A549 (cell line): ENCODE results near the gene DUSP1. TPM values are rescaled to one million over a fixed set of nuclear protein-coding genes. Genes with fewer than 3 reads are reported as not detected.
A peak's percentile ranks its signal among the peaks of the same experiment; 100 is the strongest.

Experiments used
- ATAC-seq, 2 experiments: fragments of 200-7000 bp in 1 of 2; fragments of >200 bp in 1 of 2; cut with Nextera tagmentation in 1 of 2; cut with Tn5 transposase in 1 of 2; 3 replicates each; pipeline versions ENCODE4 v1.8.0 to v1.9.1; 2018 to 2020; ENCODE audit warnings: mild to moderate bottlenecking in 1 of 2, moderate library complexity in 1 of 2
- CTCF ChIA-PET: fragments of 300-600 bp; sonication (Branson Sonifier 250); formaldehyde crosslinking; extraction: SDS; loops from one replicate; lab custom pipeline; 2021; ENCODE audit warnings: antibody characterized with exemption, inconsistent platforms; lab: Yijun Ruan, JAX
- POLR2A ChIA-PET: fragments of 350-600 bp; formaldehyde crosslinking; extraction: SDS; loops from one replicate; lab custom pipeline; 2021; ENCODE audit warnings: antibody characterized with exemption, inconsistent platforms; lab: Yijun Ruan, JAX
- DNase-seq, 2 experiments: peaks; one replicate each; pipeline versions ENCODE4 v3.0.0 to v3.0.0-alpha.2; 2011 to 2016; ENCODE audit warnings: low read depth in 1 of 2, low spot score in 1 of 2
- FAIRE-seq: peaks from 2 replicates; lab custom pipeline; 2011; peaks lifted over from hg19 to GRCh38; lab: Jason Lieb, UNC
- H3K27ac ChIP-seq, 2 experiments: fragments of >200 bp; sonication (Bioruptor Twin); formaldehyde crosslinking; 3 replicates each; pipeline ENCODE4 v1.5.1; 2016 to 2017
- H3K4me1 ChIP-seq: fragments of >200 bp; sonication (Bioruptor Twin); formaldehyde crosslinking; 3 replicates; pipeline ENCODE4 v1.6.1; 2016
- H3K4me2 ChIP-seq: fragments of >200 bp; sonication (Bioruptor Twin); formaldehyde crosslinking; 3 replicates; pipeline ENCODE4 v1.6.1; 2016
- H3K4me3 ChIP-seq: fragments of >200 bp; sonication (Bioruptor Twin); formaldehyde crosslinking; 3 replicates; pipeline ENCODE4 v1.5.1; 2016
- H3K9me3 ChIP-seq: fragments of >200 bp; sonication (Bioruptor Twin); formaldehyde crosslinking; 3 replicates; pipeline ENCODE4 v1.6.1; 2016
- CHD4 ChIP-seq: fragments of 200-600 bp; sonication (generic); IDR thresholded peaks from 2 replicates; pipeline ENCODE4 v1.6.1; 2016; ENCODE audit warnings: antibody characterized with exemption, mild to moderate bottlenecking, borderline replicate concordance
- FOSB ChIP-seq: fragments of 250-450 bp; sonication (Bioruptor Pico); IDR thresholded peaks from 2 replicates; pipeline ENCODE4 v1.5.0; 2020; ENCODE audit warnings: mild to moderate bottlenecking, moderate library complexity
- FOXS1 ChIP-seq: fragments of 250-450 bp; sonication (Bioruptor Pico); IDR thresholded peaks from 2 replicates; pipeline ENCODE4 v1.5.0; 2020; ENCODE audit warnings: mild to moderate bottlenecking, moderate library complexity
- HOXB13 ChIP-seq: fragments of 250-450 bp; sonication (Bioruptor Pico); IDR thresholded peaks from 2 replicates; pipeline ENCODE4 v1.5.0; 2020; ENCODE audit warnings: low read depth, mild to moderate bottlenecking, moderate library complexity
- KDM1A ChIP-seq: fragments of 200-600 bp; sonication (generic); IDR thresholded peaks from 2 replicates; pipeline ENCODE4 v1.6.1; 2016; ENCODE audit warnings: low read depth, mild to moderate bottlenecking
- POLR2AphosphoS2 ChIP-seq: conservative IDR thresholded peaks from 2 replicates; pipeline ENCODE4 v1.6.1; 2012; ENCODE audit warnings: low read length, improper control_type of control experiment, inconsistent platforms
- RFX5 ChIP-seq: fragments of 450-650 bp; IDR thresholded peaks from 2 replicates; pipeline ENCODE4 v1.7.1; 2014; ENCODE audit warnings: antibody characterized with exemption, mild to moderate bottlenecking, moderate library complexity
- RNF2 ChIP-seq: fragments of 200-600 bp; sonication (generic); IDR thresholded peaks from 2 replicates; pipeline ENCODE4 v1.6.1; 2016; ENCODE audit warnings: low read depth, mild to moderate bottlenecking, antibody characterized with exemption, moderate library complexity, borderline replicate concordance
- SMC3 ChIP-seq: fragments of >200 bp; sonication (Bioruptor Twin); formaldehyde crosslinking; IDR thresholded peaks from 3 replicates; pipeline ENCODE4 v1.6.1; 2018; ENCODE audit warnings: inconsistent platforms
- SREBF2 ChIP-seq: fragments of 450-650 bp; IDR thresholded peaks from 2 replicates; pipeline ENCODE4 v1.6.1; 2014; ENCODE audit warnings: mild to moderate bottlenecking, moderate library complexity
- ZC3H11A ChIP-seq: fragments of 450-650 bp; IDR thresholded peaks from 2 replicates; pipeline ENCODE4 v1.6.1; 2014; ENCODE audit warnings: antibody characterized with exemption, mild to moderate bottlenecking
- ZFP36 ChIP-seq: fragments of 450-650 bp; IDR thresholded peaks from 2 replicates; pipeline ENCODE4 v1.6.1; 2014; ENCODE audit warnings: borderline replicate concordance; ENCODE audit not compliant: partially characterized antibody
- WGBS: methylation state at CpG from one replicate; pipeline ENCODE4 v1.1.6; 2017; ENCODE audit errors: missing lambda C conversion rate; 5-methylcytosine and 5-hydroxymethylcytosine counted together
- polyA plus RNA-seq, 4 experiments: library from polyadenylated mRNA; depleted of rRNA in 3 of 4; stranded (reverse); fragments of >200 nt; fragmentation: RNase III in 1 of 4; extraction: RNeasy Plus Mini Kit Qiagen cat#74134 plus additional on column Dnase treatment in 1 of 4; gene quantifications; 2 replicates in 3 of 4; 3 replicates in 1 of 4; pipeline ENCODE4 v1.2.3, GENCODE V29; 2011 to 2017
- TF ChIP-seq, protein P1 (sequence below): fragments of >200 bp; sonication (Bioruptor Twin); formaldehyde crosslinking; IDR thresholded peaks from 2 replicates; pipeline ENCODE4 v1.6.1; 2016
- TF ChIP-seq, protein P2 (sequence below): IDR thresholded peaks from 2 replicates; pipeline ENCODE4 v1.6.1; 2012; ENCODE audit warnings: low read depth, borderline replicate concordance
- TF ChIP-seq, protein P3 (sequence below): fragments of 150-350 bp; IDR thresholded peaks from 2 replicates; pipeline ENCODE4 v1.6.1; 2014; ENCODE audit warnings: low read depth, mild to moderate bottlenecking, low read length

The DUSP1 gene
- polyA plus RNA-seq, 2 of the 4 experiments (the other 2 are of a cell fraction), result 207 to 594 TPM

DNA sequence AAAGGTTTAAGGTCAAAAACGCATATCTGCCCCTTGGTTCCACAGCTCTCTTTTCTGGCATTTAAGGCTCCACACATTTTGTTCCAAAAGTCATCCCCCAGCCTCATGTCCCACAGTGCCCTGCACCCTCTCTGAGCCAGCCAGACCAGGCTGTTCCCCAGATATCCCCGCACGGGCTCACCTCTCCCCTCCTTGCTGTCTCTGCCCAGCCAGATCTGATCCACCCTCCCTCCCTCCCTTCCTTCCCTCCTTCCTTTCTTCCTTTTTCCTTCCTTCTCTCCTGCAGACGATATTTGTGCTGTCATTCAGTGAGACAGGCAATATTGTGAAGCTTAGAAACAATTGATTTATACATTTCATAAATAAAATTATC is 37.0 kb downstream of the DUSP1 start:
- Histone ChIP-seq H3K27ac (peak overlapping the region in 1 of 2 experiments; percentile 78; a peak in 4 of 6 replicates), H3K4me1 (peaks cover 30% of the 10 kb centered on the region), H3K9me3 (no peaks in the 10 kb centered on the region), H3K4me3 (no peak overlapping the region), H3K4me2 (no peak overlapping the region)
- ATAC-seq (peak in 1 of 2 experiments; percentile 10; a peak in 2 of 6 replicates), DNase-seq (no peak), FAIRE-seq (no peak)
- ChIA-PET POLR2A (interaction anchor here (1.4 kb wide), 1 partner anchor 31 kb away, joined by 4 read pairs; no protein-coding TSS in a partner anchor), CTCF (interaction anchor here (0.6 to 5.8 kb wide), 8 partner anchors 12 to 225 kb away, joined by 3 to 31 read pairs (median 4); partner anchors contain the start of gene RPL26L1)
- 67% methylated on average over 4 of the region's 4 CpGs for WGBS
- TF ChIP-seq ZC3H11A, result no peak
- TF ChIP-seq, protein P1, sequence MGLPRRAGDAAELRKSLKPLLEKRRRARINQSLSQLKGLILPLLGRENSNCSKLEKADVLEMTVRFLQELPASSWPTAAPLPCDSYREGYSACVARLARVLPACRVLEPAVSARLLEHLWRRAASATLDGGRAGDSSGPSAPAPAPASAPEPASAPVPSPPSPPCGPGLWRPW, result no peak
- TF ChIP-seq, protein P2, sequence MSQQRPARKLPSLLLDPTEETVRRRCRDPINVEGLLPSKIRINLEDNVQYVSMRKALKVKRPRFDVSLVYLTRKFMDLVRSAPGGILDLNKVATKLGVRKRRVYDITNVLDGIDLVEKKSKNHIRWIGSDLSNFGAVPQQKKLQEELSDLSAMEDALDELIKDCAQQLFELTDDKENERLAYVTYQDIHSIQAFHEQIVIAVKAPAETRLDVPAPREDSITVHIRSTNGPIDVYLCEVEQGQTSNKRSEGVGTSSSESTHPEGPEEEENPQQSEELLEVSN, result no peak
- TF ChIP-seq SMC3, result no peak

DNA sequence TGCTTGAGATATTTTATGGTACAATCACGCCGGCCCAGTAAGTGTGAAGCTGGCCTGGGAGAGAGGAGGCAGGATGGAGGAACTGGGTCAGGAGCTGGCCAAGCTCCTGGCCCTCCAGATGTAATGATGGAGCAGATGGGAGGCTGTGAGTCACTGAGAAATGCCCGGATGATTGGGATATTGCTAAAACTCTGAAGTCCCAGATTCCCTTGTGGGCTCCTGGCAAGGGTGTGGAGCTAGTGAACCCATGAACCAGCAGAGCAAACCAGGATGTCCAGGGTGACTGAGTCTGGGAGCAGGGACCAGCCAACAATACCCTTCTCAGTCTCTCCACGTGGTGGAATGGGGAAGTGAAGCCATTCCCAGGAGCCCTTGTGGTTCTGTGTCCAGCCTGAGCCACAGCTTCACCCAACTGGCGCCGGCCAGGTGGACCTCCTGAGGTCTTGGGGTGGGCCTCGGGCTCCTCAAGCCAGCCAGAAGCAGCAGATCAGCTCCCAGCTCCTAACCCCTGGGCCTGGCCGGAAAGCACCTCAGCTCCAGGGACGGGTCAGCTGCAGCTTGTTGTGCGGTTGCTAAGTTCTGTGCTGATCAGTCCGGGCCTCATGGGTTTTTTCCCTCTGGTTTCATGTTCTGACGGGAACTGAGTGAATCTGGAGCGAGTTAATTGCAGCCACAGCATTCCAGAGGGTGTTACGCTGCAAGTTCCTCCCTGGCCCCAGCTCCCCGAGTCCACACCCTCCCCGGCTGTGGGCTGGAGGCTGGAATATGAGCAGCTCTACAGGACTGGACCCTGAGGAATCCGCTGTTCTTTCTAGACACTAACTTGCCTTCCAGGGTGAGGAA is 37.6 kb downstream of the DUSP1 start:
- POLR2A ChIA-PET, result interaction anchor here (1.4 kb wide), 1 partner anchor 32 kb away, joined by 4 read pairs; no protein-coding TSS in a partner anchor
- peak overlapping the region; percentile 45 to 78; a peak in 5 of 6 replicates for H3K27ac ChIP-seq
- no peak overlapping the region for H3K4me3 ChIP-seq
- WGBS, result 84% methylated on average over 17 of the region's 17 CpGs
- no peak for TF ChIP-seq SREBF2
- no peak for TF ChIP-seq HOXB13 (CRISPR knock-in tag)
- TF ChIP-seq FOXS1, result no peak
- no peak for TF ChIP-seq POLR2AphosphoS2
- no peak for TF ChIP-seq CHD4
- no peak for TF ChIP-seq RNF2
- TF ChIP-seq RFX5, result no peak
- TF ChIP-seq, protein P3, sequence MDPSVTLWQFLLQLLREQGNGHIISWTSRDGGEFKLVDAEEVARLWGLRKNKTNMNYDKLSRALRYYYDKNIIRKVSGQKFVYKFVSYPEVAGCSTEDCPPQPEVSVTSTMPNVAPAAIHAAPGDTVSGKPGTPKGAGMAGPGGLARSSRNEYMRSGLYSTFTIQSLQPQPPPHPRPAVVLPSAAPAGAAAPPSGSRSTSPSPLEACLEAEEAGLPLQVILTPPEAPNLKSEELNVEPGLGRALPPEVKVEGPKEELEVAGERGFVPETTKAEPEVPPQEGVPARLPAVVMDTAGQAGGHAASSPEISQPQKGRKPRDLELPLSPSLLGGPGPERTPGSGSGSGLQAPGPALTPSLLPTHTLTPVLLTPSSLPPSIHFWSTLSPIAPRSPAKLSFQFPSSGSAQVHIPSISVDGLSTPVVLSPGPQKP, result no peak
- TF ChIP-seq FOSB (CRISPR knock-in tag), result no peak
- ATAC-seq (peak; percentile 20 to 61; a peak in 4 of 6 replicates), FAIRE-seq (no peak), DNase-seq (no peak)
- no peak overlapping the region for H3K4me2 ChIP-seq
- H3K4me1 ChIP-seq, result peaks cover 30% of the 10 kb centered on the region
- no peaks in the 10 kb centered on the region for H3K9me3 ChIP-seq
- CTCF ChIA-PET, result interaction anchor here (0.6 to 5.8 kb wide), 15 partner anchors 9 to 226 kb away, joined by 3 to 31 read pairs (median 3); partner anchors contain the start of gene RPL26L1

DNA sequence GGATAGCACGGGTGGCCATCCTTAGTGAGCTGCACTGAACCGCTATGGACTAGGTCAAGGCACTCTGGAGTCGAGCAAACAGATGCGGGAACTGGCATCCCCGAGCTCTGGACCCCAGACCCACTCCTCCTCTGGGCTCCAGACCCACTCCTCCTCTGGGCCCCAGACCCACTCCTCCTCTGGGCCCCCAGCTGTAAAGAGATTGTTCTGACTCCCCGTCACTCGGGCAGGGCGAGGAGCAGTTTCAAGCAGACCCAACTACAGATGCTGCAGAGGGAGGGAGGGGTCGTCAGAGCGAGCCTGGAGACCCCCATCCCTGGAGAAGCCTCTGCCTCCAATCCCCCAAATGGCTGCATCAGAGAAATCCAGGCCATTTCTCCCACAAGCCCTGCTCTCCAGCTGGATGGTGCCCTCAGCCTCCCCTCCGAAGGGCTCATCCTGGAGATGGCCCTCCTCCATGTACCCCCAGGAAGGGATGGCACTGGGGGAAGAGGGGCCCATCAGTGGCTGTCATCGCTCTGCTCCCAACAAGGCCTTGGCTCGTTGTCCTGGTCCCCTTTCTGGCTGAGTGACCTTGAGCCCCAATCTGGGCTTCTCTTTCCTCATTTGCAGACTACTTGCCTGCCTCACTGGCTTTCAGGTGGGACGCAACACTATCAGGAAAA is 38.7 kb downstream of the DUSP1 start:
- no peak overlapping the region for H3K4me3 ChIP-seq
- no peak overlapping the region for H3K4me2 ChIP-seq
- ChIA-PET POLR2A (interaction anchor here (1.4 kb wide), 1 partner anchor 33 kb away, joined by 4 read pairs; no protein-coding TSS in a partner anchor), CTCF (interaction anchor here (0.8 to 5.8 kb wide), 7 partner anchors 8 to 199 kb away, joined by 3 to 31 read pairs (median 4); no protein-coding TSS in a partner anchor)
- H3K4me1 ChIP-seq, result peaks cover 30% of the 10 kb centered on the region
- H3K27ac ChIP-seq, result peak overlapping the region; percentile 2 to 78; a peak in 4 of 6 replicates
- no peak for TF ChIP-seq FOXS1
- no peak for ATAC-seq
- no peak for FAIRE-seq
- no peak for DNase-seq
- no peaks in the 10 kb centered on the region for H3K9me3 ChIP-seq
- WGBS, result 77% methylated on average over 14 of the region's 14 CpGs

DNA sequence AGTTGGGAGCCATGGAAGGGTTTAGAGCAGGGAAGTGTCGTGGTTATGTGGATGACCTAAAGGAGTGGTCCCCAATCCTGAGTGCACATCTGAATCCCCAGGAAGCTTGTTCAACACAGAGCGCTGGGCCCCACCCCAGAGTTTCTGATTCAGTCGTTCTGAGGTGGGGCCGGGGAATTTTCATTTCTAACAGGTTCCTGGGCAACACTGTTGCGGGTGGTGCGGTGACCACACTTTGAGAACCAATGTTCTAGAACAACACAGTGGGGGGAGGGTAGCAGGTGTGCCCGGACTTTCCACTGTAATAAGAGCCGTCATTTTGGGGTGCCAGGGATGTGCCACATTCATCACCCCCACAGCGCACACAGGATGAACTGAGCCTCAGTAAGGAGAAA is 39.3 kb downstream of the DUSP1 start:
- POLR2A ChIA-PET, result no interaction called here

More for the DNA sequence above, 39.3 kb downstream of the DUSP1 start:
- Histone ChIP-seq H3K4me2 (peak overlapping the region; percentile 1; the same call in 1 of the 3 replicates), H3K27ac (peak overlapping the region; percentile 2 to 78; a peak in 4 of 6 replicates), H3K9me3 (no peaks in the 10 kb centered on the region), H3K4me1 (peaks cover 30% of the 10 kb centered on the region), H3K4me3 (no peak overlapping the region)
- DNase-seq (no peak), ATAC-seq (no peak), FAIRE-seq (no peak)
- no peak; the same call in 1 of the 2 replicates for TF ChIP-seq KDM1A
- TF ChIP-seq FOSB (CRISPR knock-in tag), result no peak
- TF ChIP-seq ZFP36, result peak; percentile 15
- CTCF ChIA-PET, result interaction anchor here (0.8 to 5.8 kb wide), 5 partner anchors 12 to 200 kb away, joined by 3 to 31 read pairs (median 14); no protein-coding TSS in a partner anchor
- 83% methylated on average over 9 of the region's 9 CpGs for WGBS
